Endothelial cell of umbilical vein (primary cell): ENCODE measurements around the gene ARF1. TPM values are rescaled to one million over a fixed set of nuclear protein-coding genes. Genes with fewer than 3 reads are reported as not detected.

Experiments
- BruUV-seq: library from RNA; stranded (reverse); fragments of 400-500 nt; replicated peaks from 2 replicates; lab custom pipeline; 2021; lab: Mats Ljungman, UMichigan
- CTCF ChIA-PET: fragments of 300-600, 350-600 bp; sonication (Branson Sonifier 250); formaldehyde crosslinking; loops from one replicate; lab custom pipeline; 2021; ENCODE audit warnings: antibody characterized with exemption, inconsistent platforms; lab: Charles Lee
- POLR2A ChIA-PET: fragments of 300-600, 350-600 bp; sonication (Branson Sonifier 250); formaldehyde crosslinking; loops from one replicate; lab custom pipeline; 2021; ENCODE audit warnings: antibody characterized with exemption, inconsistent platforms; lab: Charles Lee
- DNase-seq: peaks from one replicate; pipeline ENCODE4 v3.0.0-alpha.2; 2011; ENCODE audit warnings: low read depth, low spot score
- FAIRE-seq: peaks from 2 replicates; lab custom pipeline; 2011; peaks lifted over from hg19 to GRCh38; lab: Jason Lieb, UNC
- H2AFZ ChIP-seq: 2 replicates; pipeline ENCODE4 v1.6.0; 2012; ENCODE audit warnings: low read depth, low read length, control low read depth, inconsistent platforms
- H3K27ac ChIP-seq: 2 replicates; pipeline ENCODE4 v1.5.1; 2011; ENCODE audit warnings: low read depth, mild to moderate bottlenecking, control low read depth, low read length, moderate library complexity; ENCODE audit not compliant: insufficient read depth
- H3K27me3 ChIP-seq, 2 experiments: 2 replicates each; pipeline versions ENCODE4 v1.6.0 to v1.6.1; 2011; ENCODE audit warnings: low read length in 2 of 2, mixed read lengths in 1 of 2; ENCODE audit not compliant: control insufficient read depth in 2 of 2, insufficient read depth in 2 of 2
- H3K36me3 ChIP-seq, 2 experiments: 2 replicates in 1 of 2; 3 replicates in 1 of 2; pipeline ENCODE4 v1.5.1; 2011; ENCODE audit warnings: low read length in 2 of 2, mild to moderate bottlenecking in 1 of 2, moderate library complexity in 1 of 2; ENCODE audit not compliant: control insufficient read depth in 2 of 2, insufficient read depth in 2 of 2; ENCODE audit errors: extremely low read depth in 1 of 2
- H3K4me1 ChIP-seq: 3 replicates; pipeline ENCODE4 v1.5.1; 2011; ENCODE audit warnings: mild to moderate bottlenecking, low read length; ENCODE audit not compliant: control insufficient read depth, insufficient read depth; ENCODE audit errors: extremely low read depth
- H3K4me2 ChIP-seq: 2 replicates; pipeline ENCODE4 v1.6.1; 2011; ENCODE audit warnings: low read length, control low read depth, mixed read lengths; ENCODE audit not compliant: insufficient read depth
- H3K4me3 ChIP-seq, 3 experiments: fragments of 200-600 bp in 1 of 3; sonication (generic), shearing (Covaris generic) in 1 of 3; replicated peaks in 1 of 3; 2 replicates each; pipeline ENCODE4 v1.5.1; 2011 to 2016; ENCODE audit warnings: control low read depth in 3 of 3, low read length in 3 of 3, mild to moderate bottlenecking in 2 of 3, inconsistent platforms in 1 of 3, low read depth in 1 of 3, moderate library complexity in 1 of 3; ENCODE audit not compliant: insufficient read depth in 1 of 3
- H3K79me2 ChIP-seq: 2 replicates; pipeline ENCODE4 v1.6.0; 2012; ENCODE audit warnings: low read length, inconsistent platforms; ENCODE audit not compliant: control insufficient read depth, insufficient read depth
- H3K9ac ChIP-seq: replicated peaks from 2 replicates; pipeline ENCODE3; 2011; ENCODE audit warnings: low read length, control low read depth; ENCODE audit not compliant: insufficient read depth; ENCODE audit errors: extremely low read depth
- H3K9me1 ChIP-seq: replicated peaks from 3 replicates; pipeline ENCODE4 v1.6.0; 2011; ENCODE audit warnings: mild to moderate bottlenecking, low read length; ENCODE audit not compliant: control insufficient read depth, insufficient read depth; ENCODE audit errors: extremely low read depth
- H3K9me3 ChIP-seq: replicated peaks from 2 replicates; pipeline ENCODE4 v1.5.1; 2012; ENCODE audit warnings: low read length, inconsistent platforms; ENCODE audit not compliant: control insufficient read depth, insufficient read depth
- H4K20me1 ChIP-seq: replicated peaks from 2 replicates; pipeline ENCODE3; 2011; ENCODE audit warnings: mild to moderate bottlenecking, low read length; ENCODE audit not compliant: control insufficient read depth, insufficient read depth; ENCODE audit errors: extremely low read depth
- EZH2 ChIP-seq: IDR thresholded peaks from 2 replicates; pipeline ENCODE4 v1.6.1; 2012; ENCODE audit warnings: borderline replicate concordance, low read depth, mild to moderate bottlenecking, moderate library complexity, low read length, inconsistent platforms; ENCODE audit not compliant: severe bottlenecking
- FOS ChIP-seq: IDR thresholded peaks from 2 replicates; pipeline ENCODE4 v1.6.1; 2011; ENCODE audit warnings: mild to moderate bottlenecking, low read length, moderate library complexity, borderline replicate concordance; ENCODE audit not compliant: insufficient read depth
- JUN ChIP-seq: IDR thresholded peaks from 2 replicates; pipeline ENCODE4 v1.6.1; 2011; ENCODE audit warnings: borderline replicate concordance, low read depth; ENCODE audit not compliant: insufficient read length, insufficient read depth
- MYC ChIP-seq: IDR thresholded peaks from one replicate; pipeline ENCODE4 v1.6.1; 2011; ENCODE audit warnings: mild to moderate bottlenecking, low read depth, low read length
- POLR2A ChIP-seq: IDR thresholded peaks from 2 replicates; pipeline ENCODE4 v1.6.1; 2012; ENCODE audit warnings: low read depth, mild to moderate bottlenecking, control low read depth, low read length
- POLR2AphosphoS5 ChIP-seq: IDR thresholded peaks from 2 replicates; pipeline ENCODE4 v1.6.1; 2012; ENCODE audit warnings: low read depth, mild to moderate bottlenecking, control low read depth, low read length, moderate library complexity; ENCODE audit not compliant: insufficient read depth
- dilution Hi-C: fragments of 300-500 bp; cut with MboI; formaldehyde crosslinking; loops from one replicate; pipeline ENCODE4 v1.15.0; 2019; ENCODE audit warnings: low sequenced_read_pairs; ENCODE audit not compliant: extremely low pct_ligation_motif_present
- intact Hi-C: fragments of 100-400 bp; cut with micrococcal nuclease; formaldehyde crosslinking; loops from one replicate; pipeline ENCODE4 v1.10.0; 2022
- polyA plus RNA-seq, 4 experiments: library from polyadenylated mRNA; depleted of rRNA in 3 of 4; stranded (reverse) in 3 of 4; unstranded in 1 of 4; fragments of >200 nt; gene quantifications; 2 replicates each; pipeline versions ENCODE4 v1.2.1 to v1.2.3, GENCODE V29; 2011 to 2012; ENCODE audit warnings: missing spikeins in 1 of 4
- total RNA-seq: library from RNA; stranded (reverse); gene quantifications from 2 replicates; pipeline ENCODE4 v1.2.3, GENCODE V29; 2021
- TF ChIP-seq, protein P1 (sequence below): IDR thresholded peaks from 2 replicates; pipeline ENCODE4 v1.6.1; 2011; ENCODE audit not compliant: insufficient read depth, insufficient read length
- TF ChIP-seq, protein P2 (sequence below), 2 donors: IDR thresholded peaks; 1 replicate in 1 of 2; 2 replicates in 1 of 2; pipeline ENCODE4 v1.5.1; 2011; ENCODE audit warnings: low read length in 2 of 2, mild to moderate bottlenecking in 2 of 2, moderate library complexity in 2 of 2, control low read depth in 1 of 2, inconsistent platforms in 1 of 2, low read depth in 1 of 2; ENCODE audit not compliant: insufficient read depth in 1 of 2; ENCODE audit errors: extremely low read depth in 1 of 2

ARF1 gene
- total and polyA plus RNA-seq, 2 donors (not counting 3 experiments of a cell fraction or from before 2014, with no cell fraction given), result 499 to 844 TPM

DNA sequence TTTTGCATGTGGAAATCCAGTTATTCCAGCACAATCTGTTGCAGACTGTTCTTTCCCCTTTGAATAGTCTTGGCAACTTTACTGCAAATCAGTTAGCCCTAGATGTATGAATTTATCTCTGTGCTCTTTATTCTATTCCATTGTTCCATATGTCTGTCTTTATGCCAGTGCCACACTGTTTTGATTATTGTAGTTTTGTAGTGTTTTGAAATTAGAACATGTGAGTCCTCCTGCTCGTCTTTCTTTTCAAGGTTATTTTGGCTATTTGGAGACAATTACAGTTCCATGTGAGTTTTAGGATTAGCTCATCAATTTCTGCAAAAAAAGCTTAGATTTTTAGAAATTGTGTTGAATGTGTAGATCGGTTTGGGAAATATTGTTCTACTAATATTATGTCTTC lies 49.1 kb upstream of the ARF1 start:
- Histone ChIP-seq H3K27me3 (peaks cover under 1 to 15% of the 10 kb centered on the region in 2 experiments), H3K36me3 (no peaks in the 10 kb centered on the region), H3K4me3 (no peak overlapping the region), H3K79me2 (no peaks in the 10 kb centered on the region), H3K9ac (no peak overlapping the region), H3K4me2 (no peak overlapping the region), H3K4me1 (no peaks in the 10 kb centered on the region), H2AFZ (no peak overlapping the region), H3K27ac (no peak overlapping the region), H3K9me3 (no peaks in the 10 kb centered on the region), H3K9me1 (no peaks in the 10 kb centered on the region), H4K20me1 (no peaks in the 10 kb centered on the region)
- FAIRE-seq, result no peak
- CTCF ChIA-PET, result no interaction called here
- POLR2A ChIA-PET, result no interaction called here
- DNase-seq, result no peak
- dilution Hi-C loops, result no loop called here
- BruUV-seq, result no TSS peak
- TF ChIP-seq, protein P1, sequence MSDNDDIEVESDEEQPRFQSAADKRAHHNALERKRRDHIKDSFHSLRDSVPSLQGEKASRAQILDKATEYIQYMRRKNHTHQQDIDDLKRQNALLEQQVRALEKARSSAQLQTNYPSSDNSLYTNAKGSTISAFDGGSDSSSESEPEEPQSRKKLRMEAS, result no peak
- TF ChIP-seq POLR2A (no peak), POLR2AphosphoS5 (no peak), EZH2 (no peak), FOS (no peak), JUN (no peak), MYC (no peak)
- TF ChIP-seq, protein P2, sequence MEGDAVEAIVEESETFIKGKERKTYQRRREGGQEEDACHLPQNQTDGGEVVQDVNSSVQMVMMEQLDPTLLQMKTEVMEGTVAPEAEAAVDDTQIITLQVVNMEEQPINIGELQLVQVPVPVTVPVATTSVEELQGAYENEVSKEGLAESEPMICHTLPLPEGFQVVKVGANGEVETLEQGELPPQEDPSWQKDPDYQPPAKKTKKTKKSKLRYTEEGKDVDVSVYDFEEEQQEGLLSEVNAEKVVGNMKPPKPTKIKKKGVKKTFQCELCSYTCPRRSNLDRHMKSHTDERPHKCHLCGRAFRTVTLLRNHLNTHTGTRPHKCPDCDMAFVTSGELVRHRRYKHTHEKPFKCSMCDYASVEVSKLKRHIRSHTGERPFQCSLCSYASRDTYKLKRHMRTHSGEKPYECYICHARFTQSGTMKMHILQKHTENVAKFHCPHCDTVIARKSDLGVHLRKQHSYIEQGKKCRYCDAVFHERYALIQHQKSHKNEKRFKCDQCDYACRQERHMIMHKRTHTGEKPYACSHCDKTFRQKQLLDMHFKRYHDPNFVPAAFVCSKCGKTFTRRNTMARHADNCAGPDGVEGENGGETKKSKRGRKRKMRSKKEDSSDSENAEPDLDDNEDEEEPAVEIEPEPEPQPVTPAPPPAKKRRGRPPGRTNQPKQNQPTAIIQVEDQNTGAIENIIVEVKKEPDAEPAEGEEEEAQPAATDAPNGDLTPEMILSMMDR (IDR thresholded peaks at IDR 0.05; ENCODE audit: extremely low read depth in 1 of 2, insufficient read depth in 1 of 2, low read depth in 1 of 2, low read length in 2 of 2), result no peak
- intact Hi-C loops, result no loop called here
